IPS DF 6.9 (cell line): ENCODE measurements around the gene ZDHHC14.
"Not testable (repeated sequence)": the region's sequence is repeated elsewhere in the genome, so short reads cannot be mapped to it uniquely, and the experiment has no call there.

Experiments
- DNase-seq: peaks from one replicate; pipeline ENCODE4 v3.0.0-alpha.2; 2013; ENCODE audit warnings: low read depth, low spot score
- H3K27ac ChIP-seq: one replicate; pipeline ENCODE4 v1.5.1; 2013; ENCODE audit warnings: low read length, control low read depth
- H3K27me3 ChIP-seq: 2 replicates; pipeline ENCODE4 v1.6.1; 2013; ENCODE audit warnings: mild to moderate bottlenecking, low read length; ENCODE audit not compliant: control insufficient read depth, insufficient read depth
- H3K36me3 ChIP-seq: 2 replicates; pipeline ENCODE4 v1.6.1; 2013; ENCODE audit warnings: low read length; ENCODE audit not compliant: control insufficient read depth, insufficient read depth
- H3K4me1 ChIP-seq: 2 replicates; pipeline ENCODE4 v1.6.1; 2013; ENCODE audit warnings: low read length; ENCODE audit not compliant: control insufficient read depth, insufficient read depth
- H3K4me3 ChIP-seq: 2 replicates; pipeline ENCODE4 v1.5.1; 2013; ENCODE audit warnings: mild to moderate bottlenecking, low read length
- H3K9me3 ChIP-seq: 2 replicates; pipeline ENCODE4 v1.6.1; 2013; ENCODE audit warnings: low read length, inconsistent platforms; ENCODE audit not compliant: control insufficient read depth, insufficient read depth
- WGBS: extraction: QIAGEN DNeasy Blood & Tissue Kit; methylation state at CpG from one replicate; pipeline ENCODE4 v1.1.7; 2013; ENCODE audit warnings: mixed read lengths, missing lambda C conversion rate; ENCODE audit not compliant: insufficient read length, insufficient coverage; 5-methylcytosine and 5-hydroxymethylcytosine counted together

The ZDHHC14 gene

DNA sequence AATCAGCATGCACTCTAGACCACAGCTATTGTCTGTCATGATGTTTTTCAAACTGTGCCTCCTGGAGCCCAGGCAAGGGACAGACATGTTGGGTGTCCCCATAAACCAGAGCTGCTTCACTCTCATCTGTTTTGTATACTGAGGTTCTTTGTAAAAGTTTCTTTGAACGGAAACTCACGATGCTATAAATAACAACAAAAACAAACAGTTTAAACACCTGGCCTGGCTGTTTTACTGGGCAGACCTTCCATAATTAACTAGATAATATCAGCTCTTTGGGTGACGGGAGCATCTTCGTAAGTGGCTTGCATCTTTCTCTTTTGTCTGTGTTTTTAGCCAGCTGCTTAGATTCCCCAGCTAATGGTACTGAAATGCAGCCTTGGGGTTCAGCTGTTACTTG is 190.3 kb downstream of the ZDHHC14 start:
- DNase-seq, result no peak
- Histone ChIP-seq H3K27me3 (no peaks in the 10 kb centered on the region), H3K4me1 (0 out of 2 replicates have a peak, but pooled peaks cover 2% of the 10 kb centered on the region), H3K4me3 (no peak overlapping the region), H3K36me3 (no peaks in the 10 kb centered on the region), H3K27ac (no peak overlapping the region), H3K9me3 (no peaks in the 10 kb centered on the region)
- WGBS, result no CpG with 5 or more reads among the region's 4 CpGs

DNA sequence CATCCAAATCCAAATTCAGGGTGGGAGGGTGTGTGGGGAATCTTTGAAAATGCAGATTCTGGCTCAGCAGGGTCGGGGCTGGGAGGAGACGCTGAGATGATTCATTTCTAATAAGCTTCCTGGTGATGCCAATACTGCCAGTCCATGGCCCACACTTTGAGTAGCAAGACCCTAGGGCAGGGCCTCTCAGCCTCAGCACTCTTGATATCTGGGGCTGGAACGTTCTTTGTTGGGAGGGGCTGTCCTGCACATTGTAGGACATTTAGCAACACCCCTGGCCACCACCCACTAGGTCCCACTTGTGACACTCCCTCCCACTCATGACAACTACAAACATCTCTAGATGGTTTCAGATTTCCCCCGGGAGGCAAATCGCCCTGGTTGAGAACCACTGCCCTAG is 191.0 kb downstream of the ZDHHC14 start:
- Histone ChIP-seq H3K4me1 (0 out of 2 replicates have a peak, but pooled peaks cover 2% of the 10 kb centered on the region), H3K27me3 (no peaks in the 10 kb centered on the region), H3K36me3 (no peaks in the 10 kb centered on the region), H3K27ac (no peak overlapping the region), H3K4me3 (no peak overlapping the region), H3K9me3 (no peaks in the 10 kb centered on the region)
- no peak for DNase-seq
- no CpG with 5 or more reads among the region's 5 CpGs for WGBS

- Histone ChIP-seq H3K4me3 (no peak overlapping the region), H3K27ac (no peak overlapping the region), H3K9me3 (no peaks in the 10 kb centered on the region), H3K36me3 (no peaks in the 10 kb centered on the region), H3K27me3 (no peaks in the 10 kb centered on the region), H3K4me1 (0 out of 2 replicates have a peak, but pooled peaks cover 2% of the 10 kb centered on the region)
- WGBS, result no CpG with 5 or more reads among the region's 5 CpGs
- DNase-seq, result no peak
Measured at GRCh38 chr6:157574851-157575424, 193.9 kb downstream of the ZDHHC14 start.

- no peak overlapping the region for H3K27ac ChIP-seq
- no peaks in the 10 kb centered on the region for H3K27me3 ChIP-seq
- H3K4me3 ChIP-seq, result no peak overlapping the region
- WGBS, result no CpG with 5 or more reads among the region's 9 CpGs
- H3K9me3 ChIP-seq, result no peaks in the 10 kb centered on the region
- no peaks in the 10 kb centered on the region for H3K36me3 ChIP-seq
- DNase-seq, result no peak
- H3K4me1 ChIP-seq, result 0 out of 2 replicates have a peak, but pooled peaks cover 2% of the 10 kb centered on the region
Measured at GRCh38 chr6:157575436-157576145, 194.6 kb downstream of the ZDHHC14 start.

DNA sequence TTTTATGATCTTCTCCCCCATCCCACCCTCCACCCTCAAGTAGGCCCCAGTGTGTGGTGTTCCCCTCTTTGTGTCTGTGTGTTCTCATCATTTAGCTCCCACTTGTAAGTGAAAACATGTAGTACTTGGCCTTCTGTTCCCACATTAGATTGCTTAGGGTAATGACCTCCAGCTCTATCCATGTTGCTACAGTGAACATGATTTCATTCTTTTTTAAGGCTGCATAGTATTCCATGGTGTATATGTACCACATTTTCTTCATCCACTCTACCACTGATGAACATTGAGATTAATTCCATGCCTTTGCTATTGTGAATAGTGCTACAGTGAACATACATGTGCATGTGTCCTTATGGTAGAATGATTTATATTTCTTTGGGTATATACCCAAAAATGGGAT is 196.0 kb downstream of the ZDHHC14 start:
- not testable (repeated sequence) for H3K36me3 ChIP-seq, H3K27ac ChIP-seq, H3K4me3 ChIP-seq, H3K9me3 ChIP-seq, H3K4me1 ChIP-seq, DNase-seq, H3K27me3 ChIP-seq

DNA sequence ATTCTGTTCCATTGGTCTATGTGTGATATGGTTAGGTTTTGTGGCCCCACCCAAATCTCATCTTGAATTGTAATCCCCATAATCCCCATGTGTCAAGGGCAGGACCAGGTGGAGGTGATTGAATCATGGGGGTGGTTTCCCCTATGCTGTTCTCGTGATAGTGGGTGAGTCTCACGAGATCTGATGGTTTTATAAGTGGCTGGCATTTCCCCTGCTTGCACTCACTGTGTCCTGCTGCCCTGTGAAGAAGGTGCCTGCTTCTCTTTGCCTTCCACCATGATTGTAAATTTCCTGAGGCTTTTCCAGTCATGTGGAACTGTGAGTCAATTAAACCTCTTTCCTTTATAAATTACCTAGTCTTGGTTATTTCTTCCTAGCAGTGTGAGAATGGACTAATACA is 197.5 kb downstream of the ZDHHC14 start:
- H3K36me3 ChIP-seq, H3K4me1 ChIP-seq, H3K9me3 ChIP-seq, H3K4me3 ChIP-seq, DNase-seq, H3K27me3 ChIP-seq, H3K27ac ChIP-seq: not testable (repeated sequence)
- WGBS, result no CpG with 5 or more reads among the region's 2 CpGs

DNA sequence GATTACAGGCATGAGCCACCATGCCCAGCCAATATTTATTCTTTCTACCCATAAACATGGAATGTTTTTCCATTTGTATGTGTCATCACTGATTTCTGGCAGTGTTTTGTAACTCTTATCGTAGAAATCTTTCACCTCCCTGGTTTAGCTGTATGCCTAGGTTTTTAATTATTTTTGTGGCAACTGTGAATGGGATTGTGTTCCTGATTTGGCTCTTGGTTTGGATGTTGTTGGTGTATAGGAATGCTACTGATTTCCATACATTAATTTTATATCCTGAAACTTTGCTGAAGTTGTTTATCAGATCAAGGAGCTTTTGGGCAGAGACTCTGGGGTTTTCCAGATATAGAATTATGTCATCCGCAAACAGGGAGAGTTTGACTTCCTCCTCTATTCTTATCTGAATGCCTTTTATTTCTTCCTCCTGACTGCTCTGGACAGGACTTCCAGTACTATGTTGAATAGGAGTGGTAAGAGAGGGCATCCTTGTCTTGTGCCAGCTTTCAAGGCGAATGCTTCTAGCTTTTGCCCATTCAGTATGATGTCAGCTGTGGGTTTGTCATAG is 198.6 kb downstream of the ZDHHC14 start:
- Histone ChIP-seq H3K27ac (no peak overlapping the region), H3K27me3 (no peaks in the 10 kb centered on the region), H3K4me3 (no peak overlapping the region), H3K4me1 (no peaks in the 10 kb centered on the region), H3K36me3 (no peaks in the 10 kb centered on the region), H3K9me3 (no peaks in the 10 kb centered on the region)
- no CpG with 5 or more reads among the region's 3 CpGs for WGBS
- no peak for DNase-seq

GRCh38 chr6:157584036-157584435 is 203.0 kb downstream of the ZDHHC14 start:
- no peak overlapping the region for H3K4me3 ChIP-seq
- H3K27ac ChIP-seq, result no peak overlapping the region
- H3K27me3 ChIP-seq, result no peaks in the 10 kb centered on the region
- no CpG with 5 or more reads among the region's 3 CpGs for WGBS
- no peaks in the 10 kb centered on the region for H3K4me1 ChIP-seq
- no peaks in the 10 kb centered on the region for H3K36me3 ChIP-seq
- H3K9me3 ChIP-seq, result no peaks in the 10 kb centered on the region; the same call in 1 of the 2 replicates
- DNase-seq, result no peak

- no peaks in the 10 kb centered on the region; the same call in 1 of the 2 replicates for H3K9me3 ChIP-seq
- no CpG with 5 or more reads among the region's 6 CpGs for WGBS
- no peaks in the 10 kb centered on the region for H3K27me3 ChIP-seq
- DNase-seq, result no peak
- H3K4me1 ChIP-seq, result no peaks in the 10 kb centered on the region
- H3K4me3 ChIP-seq, result no peak overlapping the region
- H3K27ac ChIP-seq, result no peak overlapping the region
- H3K36me3 ChIP-seq, result no peaks in the 10 kb centered on the region
Measured at GRCh38 chr6:157585274-157586087, 204.5 kb downstream of the ZDHHC14 start.

DNA sequence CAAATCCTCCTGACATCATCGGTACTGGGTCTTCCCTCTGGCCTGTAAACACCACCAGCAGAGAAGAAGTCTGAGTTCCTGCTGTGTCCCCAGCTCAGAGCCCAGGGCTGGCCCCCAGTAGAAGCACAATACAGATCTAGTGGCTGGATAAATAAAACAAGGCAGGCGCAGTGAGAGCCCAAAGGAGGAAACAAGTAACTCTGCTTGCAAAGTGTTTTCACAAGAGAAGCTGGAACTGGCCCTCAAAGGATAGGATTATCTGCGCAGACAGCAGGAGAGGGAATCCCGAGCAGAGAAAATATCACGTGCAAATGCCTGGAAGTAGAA is 205.1 kb downstream of the ZDHHC14 start:
- Histone ChIP-seq H3K4me1 (no peaks in the 10 kb centered on the region), H3K27me3 (no peaks in the 10 kb centered on the region), H3K27ac (no peak overlapping the region), H3K36me3 (no peaks in the 10 kb centered on the region), H3K4me3 (no peak overlapping the region), H3K9me3 (no peaks in the 10 kb centered on the region; the same call in 1 of the 2 replicates)
- no peak for DNase-seq
- WGBS, result no CpG with 5 or more reads among the region's 5 CpGs
